Right lobe of liver (tissue), 6 donors: ENCODE measurements around the gene COL18A1. TPM values are rescaled to one million over a fixed set of nuclear protein-coding genes. Genes with fewer than 3 reads are reported as not detected.
A peak's percentile ranks its signal among the peaks of the same experiment; 100 is the strongest.

Source experiments
- ATAC-seq, 4 donors: fragments of 200-7000 bp; cut with Tn5 transposase; one replicate each; pipeline ENCODE4 v1.9.1; 2020; ENCODE audit warnings: mild to moderate bottlenecking in 4 of 4, moderate library complexity in 4 of 4
- DNase-seq, 3 donors: peaks; one replicate each; pipeline ENCODE4 v3.0.0-alpha.2; 2020
- H3K27ac ChIP-seq, 3 donors: fragments of 200-600 bp; one replicate each; pipeline ENCODE4 v1.8.0; 2022
- H3K27me3 ChIP-seq, 2 donors: fragments of 200-600 bp; one replicate each; pipeline ENCODE4 v1.8.0; 2022
- H3K36me3 ChIP-seq, 4 donors: fragments of 200-600 bp; sonication (generic) in 1 of 4; one replicate each; pipeline versions ENCODE4 v1.5.1 to v1.8.0; 2017 to 2022; ENCODE audit warnings: control low read depth in 1 of 4
- H3K4me1 ChIP-seq, 4 donors: fragments of 200-600 bp; sonication (generic) in 1 of 4; one replicate each; pipeline versions ENCODE4 v1.5.1 to v1.8.0; 2017 to 2022; ENCODE audit warnings: control low read depth in 1 of 4
- H3K4me3 ChIP-seq, 3 donors: fragments of 200-600 bp; one replicate each; pipeline ENCODE4 v1.8.0; 2022
- H3K9me3 ChIP-seq, 4 donors: fragments of 200-600 bp; sonication (generic) in 1 of 4; one replicate each; pipeline versions ENCODE4 v1.5.1 to v1.8.0; 2017 to 2022; ENCODE audit warnings: control low read depth in 1 of 4
- POLR2A ChIP-seq: fragments of 450-650 bp; IDR thresholded peaks from one replicate; pipeline ENCODE4 v1.6.1; 2017; ENCODE audit warnings: antibody characterized with exemption, mild to moderate bottlenecking
- WGBS: methylation state at CpG from one replicate; pipeline ENCODE4 v1.1.6; 2018; ENCODE audit warnings: low coverage, low lambda C conversion rate; ENCODE audit not compliant: insufficient coverage; ENCODE audit errors: missing lambda C conversion rate; 5-methylcytosine and 5-hydroxymethylcytosine counted together
- intact Hi-C, 2 donors: fragments of 100-400 bp; cut with DNase I; formaldehyde crosslinking; loops; one replicate each; pipeline versions ENCODE4 v1.11.2 to v1.14.1; 2022
- total RNA-seq, 6 experiments: library from RNA; depleted of rRNA in 2 of 6; stranded (reverse); fragments of >200 nt in 2 of 6; fragmentation: NEBNext Ultra II Directional in 3 of 6; extraction: Animal tissue kit (Norgen Biotek cat#: 25700) in 3 of 6; gene quantifications; one replicate each; pipeline versions ENCODE4 v1.1.0 to v1.2.4, GENCODE V29; 2016 to 2023
- TF ChIP-seq, protein P1 (sequence below), 4 donors: fragments of 200-600 bp in 3 of 4; fragments of 450-650 bp in 1 of 4; IDR thresholded peaks; one replicate each; pipeline versions ENCODE4 v1.5.1 to v1.8.0; 2016 to 2022; ENCODE audit warnings: antibody characterized with exemption in 4 of 4, mild to moderate bottlenecking in 2 of 4
- donor health status: DM: no; HTN: yes; CAD: no.
- donor health status: DM: no; HTN: no; CAD: no.
- donor health status: DM: no; HTN: no; CAD: no.
- donor health status: DM: no; HTN: yes; CAD: no.
- donor health status: DM: no; HTN: yes; CAD: no.

Gene COL18A1
- total RNA-seq, 6 experiments from 2014 or later, result 261 to 487 (median 297) TPM

DNA sequence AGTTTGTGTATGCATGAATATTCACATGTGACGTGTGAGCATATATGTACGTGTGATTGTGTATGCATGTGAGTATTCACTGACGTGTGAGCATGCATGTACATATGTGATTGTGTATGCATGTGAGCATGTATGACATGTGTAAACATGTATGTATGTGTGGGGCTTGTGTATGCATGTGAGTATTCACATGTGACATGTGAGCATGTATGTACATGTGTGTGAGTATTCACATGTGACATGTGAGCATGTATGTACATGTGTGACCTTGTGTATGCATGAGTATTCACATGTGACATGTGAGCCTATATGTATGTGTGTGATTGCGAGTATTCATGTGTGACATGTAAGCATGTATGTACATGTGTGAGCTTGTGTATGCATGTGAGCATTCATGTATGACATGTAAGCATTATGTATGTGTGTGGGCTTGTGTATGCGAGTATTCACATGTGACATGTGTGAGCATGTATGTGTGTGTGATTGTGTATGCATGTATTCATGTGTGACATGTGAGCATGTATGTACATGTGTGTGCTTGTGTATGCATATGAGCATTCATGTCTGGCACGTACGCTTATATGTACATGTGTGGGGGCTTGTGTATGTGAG is 47.8 kb downstream of the COL18A1 start:
- intact Hi-C loops, result no loop called here
- no peak overlapping the region for H3K4me3 ChIP-seq
- H3K36me3 ChIP-seq, result no peaks in the 10 kb centered on the region
- TF ChIP-seq POLR2A, result no peak
- TF ChIP-seq, protein P1, sequence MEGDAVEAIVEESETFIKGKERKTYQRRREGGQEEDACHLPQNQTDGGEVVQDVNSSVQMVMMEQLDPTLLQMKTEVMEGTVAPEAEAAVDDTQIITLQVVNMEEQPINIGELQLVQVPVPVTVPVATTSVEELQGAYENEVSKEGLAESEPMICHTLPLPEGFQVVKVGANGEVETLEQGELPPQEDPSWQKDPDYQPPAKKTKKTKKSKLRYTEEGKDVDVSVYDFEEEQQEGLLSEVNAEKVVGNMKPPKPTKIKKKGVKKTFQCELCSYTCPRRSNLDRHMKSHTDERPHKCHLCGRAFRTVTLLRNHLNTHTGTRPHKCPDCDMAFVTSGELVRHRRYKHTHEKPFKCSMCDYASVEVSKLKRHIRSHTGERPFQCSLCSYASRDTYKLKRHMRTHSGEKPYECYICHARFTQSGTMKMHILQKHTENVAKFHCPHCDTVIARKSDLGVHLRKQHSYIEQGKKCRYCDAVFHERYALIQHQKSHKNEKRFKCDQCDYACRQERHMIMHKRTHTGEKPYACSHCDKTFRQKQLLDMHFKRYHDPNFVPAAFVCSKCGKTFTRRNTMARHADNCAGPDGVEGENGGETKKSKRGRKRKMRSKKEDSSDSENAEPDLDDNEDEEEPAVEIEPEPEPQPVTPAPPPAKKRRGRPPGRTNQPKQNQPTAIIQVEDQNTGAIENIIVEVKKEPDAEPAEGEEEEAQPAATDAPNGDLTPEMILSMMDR (IDR thresholded peaks at IDR 0.05), result no peak
- H3K4me1 ChIP-seq, result peaks cover 0 to 49% (median 16%) of the 10 kb centered on the region in 4 donors
- ATAC-seq (no peak), DNase-seq (no peak)
- no peaks in the 10 kb centered on the region for H3K27me3 ChIP-seq
- WGBS, result 86% methylated on average over 6 of the region's 7 CpGs
- no peak overlapping the region for H3K27ac ChIP-seq
- H3K9me3 ChIP-seq, result no peaks in the 10 kb centered on the region

DNA sequence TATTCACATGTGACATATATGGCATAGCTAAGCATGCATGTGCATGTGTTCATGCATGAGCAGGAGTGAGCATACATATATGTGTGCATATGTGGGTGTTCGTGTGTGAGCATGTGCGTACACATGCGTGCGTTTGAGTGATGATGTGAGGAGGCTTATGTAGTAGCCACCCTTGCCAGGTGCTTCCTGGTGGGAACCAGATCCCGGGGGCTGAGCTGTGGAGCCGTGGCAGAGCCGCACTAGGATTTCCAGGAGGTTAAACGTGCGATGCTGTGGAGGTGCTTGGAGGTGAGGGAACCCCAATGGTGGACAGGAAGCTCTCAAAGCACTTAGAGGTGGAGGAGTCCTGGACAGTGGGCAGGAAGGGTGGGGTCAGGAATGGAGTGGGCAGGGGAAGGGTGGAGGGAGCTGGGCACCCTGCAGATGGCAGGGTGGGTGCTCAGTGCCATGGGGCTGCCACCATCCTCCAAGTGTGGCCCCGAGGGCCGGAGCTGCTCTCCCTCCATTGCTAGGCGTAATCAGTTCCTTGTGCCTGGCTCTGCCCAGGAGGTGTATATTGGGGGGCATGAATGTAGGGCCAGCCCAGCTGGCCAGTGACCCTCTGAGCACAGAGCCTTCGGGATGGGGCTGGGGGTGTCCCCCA is 48.5 kb downstream of the COL18A1 start:
- peak overlapping the region in 1 of 3 donors; percentile 42 for H3K27ac ChIP-seq
- TF ChIP-seq, protein P1 (IDR thresholded peaks at IDR 0.05), result no peak
- no peak for TF ChIP-seq POLR2A
- no peaks in the 10 kb centered on the region for H3K27me3 ChIP-seq
- no peaks in the 10 kb centered on the region for H3K36me3 ChIP-seq
- ATAC-seq (no peak), DNase-seq (peak in 2 of 3 donors; percentile 18 to 46)
- 65% methylated on average over 11 of the region's 13 CpGs for WGBS
- intact Hi-C loops, result no loop called here
- no peak overlapping the region for H3K4me3 ChIP-seq
- no peaks in the 10 kb centered on the region for H3K9me3 ChIP-seq
- H3K4me1 ChIP-seq, result peaks cover 0 to 43% (median 16%) of the 10 kb centered on the region in 4 donors

DNA sequence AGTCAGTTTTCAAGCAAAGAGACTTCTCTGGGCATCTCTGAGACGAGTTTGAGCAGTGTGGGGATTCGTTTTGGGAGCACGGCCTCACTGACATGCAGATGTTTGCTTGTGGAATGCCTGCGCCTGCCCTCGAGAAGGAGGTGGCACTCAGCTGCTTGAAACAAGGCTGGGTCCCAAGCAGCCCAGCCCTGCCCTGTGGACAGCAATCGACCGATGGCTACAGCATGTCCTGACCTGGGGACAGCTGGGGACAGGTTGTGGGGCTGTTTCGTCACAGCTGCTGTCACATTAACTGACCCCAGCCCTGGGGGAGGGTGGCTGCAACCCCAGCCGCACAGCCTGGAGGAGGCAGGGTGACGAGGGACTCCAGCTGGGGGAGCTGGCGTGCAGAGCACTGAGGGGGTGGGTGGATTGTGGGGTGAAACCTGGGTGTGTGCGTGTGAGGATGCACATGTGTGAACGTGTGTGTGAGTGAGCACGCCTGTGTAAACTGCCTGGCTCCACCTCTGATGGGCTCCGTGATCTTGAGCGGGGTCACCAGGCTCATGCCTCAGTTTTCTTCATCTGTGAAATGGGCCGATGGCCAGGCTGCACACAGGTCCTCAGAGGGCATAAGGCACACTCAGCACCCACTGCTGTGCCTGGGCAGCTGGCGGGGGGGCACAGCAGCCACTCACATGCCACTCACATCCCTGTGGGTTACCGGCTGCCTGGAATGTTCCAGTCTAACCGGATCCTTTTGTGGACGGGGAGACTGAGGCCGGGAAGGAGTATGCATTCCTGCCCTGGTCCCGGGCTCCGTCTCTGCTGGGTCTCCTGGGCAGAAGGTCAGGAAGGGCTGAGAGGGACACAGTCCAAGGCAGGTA is 49.3 kb downstream of the COL18A1 start:
- WGBS, result 27% methylated on average over 7 of the region's 24 CpGs
- TF ChIP-seq, protein P1 (IDR thresholded peaks at IDR 0.05), result peak in 3 of 4 donors; percentile 14 to 38 (median 34)
- TF ChIP-seq POLR2A, result no peak
- peaks cover 0 to under 1% (median 0%) of the 10 kb centered on the region in 4 donors for H3K36me3 ChIP-seq
- DNase-seq, result peak; percentile 88 to 98 (median 96)
- H3K27ac ChIP-seq, result peak overlapping the region; percentile 39 to 78 (median 43)
- peak; percentile 56 to 72 (median 68) for ATAC-seq
- no peaks in the 10 kb centered on the region for H3K27me3 ChIP-seq
- H3K4me3 ChIP-seq, result peak overlapping the region; percentile 69 to 91 (median 79)
- H3K9me3 ChIP-seq, result no peaks in the 10 kb centered on the region
- peaks cover 0 to 42% (median 16%) of the 10 kb centered on the region in 4 donors for H3K4me1 ChIP-seq
- intact Hi-C loops, result no loop called here

DNA sequence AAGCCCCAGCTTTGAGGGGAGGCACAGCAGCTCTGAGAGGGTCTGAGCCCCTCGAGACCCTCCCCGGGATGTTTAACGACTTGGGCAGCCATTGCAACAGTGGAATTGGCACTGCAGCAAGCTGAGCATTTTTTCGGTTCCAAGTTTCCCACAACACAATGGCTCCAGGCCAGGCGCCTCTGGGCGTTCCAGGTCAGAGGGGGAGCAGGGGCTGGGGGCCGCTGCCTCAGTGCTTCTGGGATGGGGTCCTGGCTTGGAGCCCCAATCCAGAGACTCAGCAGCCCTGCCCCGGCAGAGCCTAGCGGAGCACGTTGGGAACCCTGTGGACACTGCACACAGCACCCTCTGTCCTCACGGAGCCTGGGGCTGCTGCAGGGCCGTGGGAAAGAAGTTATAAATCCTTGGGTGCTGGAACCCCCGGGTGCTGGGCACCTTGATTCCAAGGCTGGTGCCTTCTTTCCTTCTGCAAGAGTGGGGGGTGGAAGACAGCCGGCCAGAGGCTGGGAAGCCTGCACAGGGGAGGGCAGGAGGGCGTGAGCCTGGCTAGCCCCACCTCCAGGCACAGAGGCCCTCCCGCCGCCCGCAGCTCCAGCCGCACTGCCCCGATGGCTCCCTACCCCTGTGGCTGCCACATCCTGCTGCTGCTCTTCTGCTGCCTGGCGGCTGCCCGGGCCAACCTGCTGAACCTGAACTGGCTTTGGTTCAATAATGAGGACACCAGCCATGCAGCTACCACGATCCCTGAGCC is 50.1 kb downstream of the COL18A1 start:
- Histone ChIP-seq H3K4me1 (peaks cover 0 to 42% (median 16%) of the 10 kb centered on the region in 4 donors), H3K9me3 (no peaks in the 10 kb centered on the region), H3K27me3 (no peaks in the 10 kb centered on the region), H3K36me3 (peaks cover 0 to 4% (median 0%) of the 10 kb centered on the region in 4 donors), H3K4me3 (peak overlapping the region; percentile 69 to 91 (median 79)), H3K27ac (peak overlapping the region; percentile 39 to 78 (median 78))
- peak; percentile 80 for TF ChIP-seq POLR2A
- TF ChIP-seq, protein P1 (IDR thresholded peaks at IDR 0.05), result no peak
- WGBS, result 27% methylated on average over 5 of the region's 23 CpGs
- intact Hi-C loops, result no loop called here
- peak; percentile 75 to 87 (median 80) for ATAC-seq
- peak; percentile 90 to 95 (median 95) for DNase-seq
